HG02610 (cell line): ENCODE results near the gene ARMC10.
"Not testable (repeated sequence)": the region's sequence is repeated elsewhere in the genome, so short reads cannot be mapped to it uniquely, and the experiment has no call there.

Experiments
- ATAC-seq: cut with Tn5 transposase; IDR thresholded peaks from one replicate; pipeline ENCODE4 v1.9.1; 2021; ENCODE audit warnings: mild to moderate bottlenecking, moderate library complexity; ENCODE audit not compliant: unreplicated experiment

Gene ARMC10

GRCh38 chr7:103077318-103077717 lies 2.4 kb downstream of the ARMC10 start:
- ATAC-seq = no peak

- ATAC-seq = not testable (repeated sequence)
These were observed 3.3 kb downstream of the ARMC10 start for GRCh38 chr7:103078226-103078625.

- ATAC-seq = no peak
These were observed 4.9 kb downstream of the ARMC10 start for GRCh38 chr7:103079836-103080235.

DNA sequence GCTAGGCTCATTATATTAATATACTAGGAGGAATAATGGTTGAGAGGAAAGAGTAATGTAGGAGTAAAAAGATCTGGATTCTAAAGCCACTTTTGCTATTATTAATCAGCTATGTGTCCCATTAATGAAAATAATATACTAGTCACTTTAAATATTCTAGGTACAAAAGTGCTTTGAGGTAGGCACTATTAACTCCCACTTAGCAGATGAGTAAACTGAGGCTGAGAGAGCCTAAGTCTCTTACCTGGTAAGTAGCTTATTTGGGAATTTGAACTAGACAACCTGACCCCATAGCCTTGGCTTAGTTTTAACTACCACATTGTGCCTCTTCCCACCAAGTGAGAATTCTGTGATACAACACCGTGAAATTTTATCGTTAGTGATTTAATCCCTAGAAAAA lies 6.0 kb downstream of the ARMC10 start:
- no peak for ATAC-seq

DNA sequence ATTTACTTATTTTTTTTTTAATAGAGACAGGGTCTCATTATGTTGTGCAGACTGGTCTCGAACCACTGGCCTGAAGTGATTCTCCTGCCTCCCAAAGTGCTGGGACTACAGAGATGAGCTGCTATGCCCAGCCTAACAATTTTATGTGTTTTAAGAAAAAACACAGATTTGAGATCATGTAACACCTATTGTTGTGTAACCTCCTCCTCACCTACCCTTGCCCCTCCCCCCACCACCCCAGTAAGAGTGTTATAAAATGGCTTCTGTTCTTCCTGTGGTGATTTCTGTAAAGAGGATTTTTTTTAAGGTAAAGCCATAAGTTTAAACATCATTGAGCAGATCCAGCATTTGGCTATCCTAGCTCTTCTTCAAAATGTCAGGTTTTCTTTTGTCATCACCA lies 7.6 kb downstream of the ARMC10 start:
- no peak for ATAC-seq

- ATAC-seq = no peak
These were observed 8.3 kb downstream of the ARMC10 start for GRCh38 chr7:103083210-103083609.

GRCh38 chr7:103092321-103092720 lies 17.4 kb downstream of the ARMC10 start:
- not testable (repeated sequence) for ATAC-seq

- no peak for ATAC-seq
These were observed 18.5 kb downstream of the ARMC10 start for GRCh38 chr7:103093429-103093828.

DNA sequence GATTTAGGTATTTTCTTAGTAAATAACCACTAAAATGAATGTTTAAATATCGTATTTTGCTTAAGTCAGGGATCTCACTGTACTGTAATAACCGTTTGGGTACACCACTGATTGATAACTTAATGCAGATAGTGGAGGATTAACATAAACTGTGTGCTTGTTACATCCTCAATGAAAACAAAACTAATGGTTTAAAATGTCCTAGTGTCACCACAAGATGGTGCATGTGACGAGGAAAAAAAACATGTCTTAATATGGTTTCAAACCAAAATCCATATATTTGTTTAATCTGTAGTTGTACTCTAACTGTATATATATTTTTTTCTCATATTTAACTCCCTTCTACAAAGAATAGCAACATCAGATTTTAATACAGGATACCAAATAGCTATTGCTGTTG lies 19.2 kb downstream of the ARMC10 start:
- ATAC-seq = no peak

DNA sequence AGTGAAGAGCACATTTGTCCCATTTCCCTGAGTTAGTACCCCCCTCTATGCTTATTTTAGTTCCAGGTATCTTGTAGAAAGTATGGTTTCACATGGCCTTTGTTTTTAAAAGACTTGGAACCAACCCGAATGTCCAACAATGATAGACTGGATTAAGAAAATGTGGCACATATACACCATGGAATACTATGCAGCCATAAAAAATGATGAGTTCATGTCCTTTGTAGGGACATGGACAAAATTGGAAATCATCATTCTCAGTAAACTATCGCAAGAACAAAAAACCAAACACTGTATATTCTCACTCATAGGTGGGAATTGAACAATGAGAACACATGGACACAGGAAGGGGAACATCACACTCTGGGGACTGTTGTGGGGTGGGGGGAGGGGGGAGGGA lies 20.6 kb downstream of the ARMC10 start:
- ATAC-seq = not testable (repeated sequence)

DNA sequence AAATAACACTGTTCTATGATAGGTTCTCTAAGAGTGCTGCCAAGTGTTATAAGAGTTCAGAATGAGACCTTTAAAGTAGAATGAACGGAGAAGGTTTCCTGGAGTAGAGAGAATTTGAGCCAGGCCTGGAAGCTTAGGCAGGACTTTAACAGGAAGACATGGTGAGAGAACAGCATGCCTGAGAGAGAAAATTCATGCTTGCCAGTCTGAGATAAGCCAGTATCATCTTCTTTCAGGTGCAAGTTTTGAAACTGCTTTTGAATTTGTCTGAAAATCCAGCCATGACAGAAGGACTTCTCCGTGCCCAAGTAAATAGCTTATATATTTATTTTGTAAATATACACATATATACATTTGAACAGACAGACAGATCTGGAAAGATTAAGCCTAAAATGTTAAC lies 22.1 kb downstream of the ARMC10 start:
- ATAC-seq = no peak

DNA sequence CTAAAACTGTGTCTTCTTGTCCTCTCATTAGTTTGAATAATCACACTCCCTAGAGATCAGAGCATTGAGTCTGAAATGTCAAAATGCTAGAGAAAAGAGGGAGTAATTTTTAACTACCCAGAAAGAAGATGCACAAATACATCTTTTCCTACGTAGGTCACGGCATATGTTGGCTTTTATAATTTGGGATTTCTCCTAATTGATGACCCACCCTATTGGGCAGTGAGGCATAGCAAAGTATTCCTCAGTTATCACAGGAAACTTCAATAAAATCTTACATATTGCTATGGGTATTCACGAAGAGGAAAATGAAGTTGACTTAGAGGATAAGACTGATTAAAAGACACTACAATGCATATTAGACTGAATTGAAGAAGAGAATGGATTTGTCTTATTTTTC lies 25.4 kb downstream of the ARMC10 start:
- no peak for ATAC-seq

DNA sequence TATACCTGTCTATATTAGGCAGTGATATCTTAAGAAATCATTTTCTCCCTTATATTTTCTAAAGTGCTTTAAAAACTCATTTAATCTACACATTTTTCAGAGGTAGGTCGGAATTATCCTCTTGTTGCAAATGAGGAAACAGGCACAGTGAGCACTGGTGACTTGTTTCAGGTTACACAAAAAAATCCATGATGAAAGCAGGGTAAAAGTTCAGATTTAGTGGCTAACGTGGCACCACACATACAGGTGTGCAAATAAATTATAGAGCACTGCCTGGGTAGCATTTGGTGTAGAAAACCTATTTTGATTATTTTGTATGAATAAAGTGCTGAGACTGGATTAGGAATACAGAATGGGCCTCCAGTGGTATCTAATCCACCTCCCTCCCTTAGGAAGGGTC lies 26.6 kb downstream of the ARMC10 start:
- no peak for ATAC-seq

DNA sequence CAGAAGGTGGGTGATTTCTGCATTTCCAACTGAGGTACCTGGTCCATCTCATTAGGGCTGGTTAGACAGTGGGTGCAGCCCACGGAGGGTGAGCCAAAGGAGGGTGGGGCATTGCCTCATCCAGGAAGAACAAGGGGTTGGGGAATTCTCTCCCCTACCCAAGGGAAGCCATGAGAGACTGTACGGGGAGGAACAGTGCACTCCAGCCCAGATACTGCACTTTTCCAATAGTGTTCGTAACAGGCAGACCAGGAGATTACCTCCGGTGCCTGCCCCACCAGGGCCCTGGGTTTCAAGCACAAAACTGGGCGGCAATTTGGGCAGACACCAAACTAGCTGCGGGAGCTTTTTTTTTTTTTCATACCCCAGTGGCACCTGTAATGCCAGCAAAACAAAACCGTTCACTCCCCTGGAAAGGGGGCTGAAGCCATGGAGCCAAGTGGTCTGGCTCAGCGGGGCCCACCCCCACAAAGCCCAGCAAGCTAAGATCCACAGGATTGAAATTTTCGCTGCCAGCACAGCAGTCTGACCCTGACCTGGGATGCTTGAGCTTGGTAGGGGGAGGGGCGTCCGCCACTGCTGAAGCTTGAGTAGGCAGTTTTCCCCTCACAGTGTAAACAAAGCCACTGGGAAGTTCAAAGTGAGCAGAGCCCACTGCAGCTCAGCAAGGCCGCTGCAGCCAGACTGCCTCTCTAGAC lies 31.2 kb downstream of the ARMC10 start:
- no peak for ATAC-seq

DNA sequence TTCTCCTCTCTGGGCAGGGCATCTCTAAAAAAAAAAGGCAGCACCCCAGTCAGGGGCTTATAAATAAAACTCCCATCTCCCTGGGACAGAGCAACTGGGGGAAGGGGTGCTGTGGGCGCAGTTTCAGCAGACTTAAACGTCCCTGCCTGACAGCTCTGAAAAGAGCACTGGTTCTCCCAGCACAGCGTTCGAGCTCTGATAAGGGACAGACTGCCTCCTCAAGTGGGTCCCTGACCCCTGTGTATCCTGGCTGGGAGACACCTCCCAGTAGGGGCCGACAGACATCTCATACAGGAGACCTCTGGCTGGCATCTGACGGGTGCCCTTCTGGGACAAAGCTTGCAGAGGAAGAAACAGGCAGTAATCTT lies 31.7 kb downstream of the ARMC10 start:
- ATAC-seq = not testable (repeated sequence)

- no peak for ATAC-seq
These were observed 38.2 kb downstream of the ARMC10 start for GRCh38 chr7:103113164-103113563.

DNA sequence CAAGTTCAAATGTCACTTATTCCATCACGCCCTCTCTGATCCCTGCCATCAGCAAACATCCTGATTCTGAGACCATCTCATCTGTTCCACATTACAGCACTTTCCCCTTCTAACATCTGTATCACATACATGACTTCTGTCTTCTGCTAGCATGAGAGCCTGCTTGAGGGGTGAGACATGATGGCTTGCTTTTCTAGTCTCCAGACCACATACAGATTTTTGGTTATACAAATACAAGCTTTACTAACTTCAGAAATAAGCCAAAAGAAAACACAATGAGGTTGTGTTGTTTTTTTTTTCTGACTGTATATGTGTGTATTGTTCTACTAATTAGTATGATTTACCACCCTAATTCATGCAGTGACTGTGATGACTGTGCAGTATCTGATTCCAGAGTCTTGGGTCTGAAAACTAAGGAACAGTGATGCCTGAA lies 39.7 kb downstream of the ARMC10 start:
- no peak for ATAC-seq

- ATAC-seq = no peak
These were observed 40.8 kb downstream of the ARMC10 start for GRCh38 chr7:103115771-103116170.

DNA sequence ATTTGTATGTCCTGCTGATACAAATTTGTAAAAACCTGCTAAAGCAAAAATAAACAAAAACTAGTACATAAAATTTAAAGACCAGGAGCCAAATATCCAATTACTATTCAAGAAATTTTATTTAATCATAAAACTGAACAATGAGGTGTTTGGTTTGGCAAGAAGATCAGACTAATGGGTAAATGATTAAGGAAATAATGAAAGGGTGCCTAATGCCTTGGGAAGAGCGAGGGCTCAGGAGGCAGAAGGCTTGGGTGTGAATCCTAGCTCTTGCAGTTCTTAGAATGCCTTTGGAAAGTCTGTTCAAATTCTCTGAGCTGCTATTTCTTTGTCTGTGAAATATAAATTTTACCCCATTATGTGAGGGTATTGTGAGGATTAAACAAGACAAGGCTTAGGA lies 41.6 kb downstream of the ARMC10 start:
- ATAC-seq = no peak

GRCh38 chr7:103116991-103117390 lies 42.1 kb downstream of the ARMC10 start:
- no peak for ATAC-seq

- no peak for ATAC-seq
These were observed 42.5 kb downstream of the ARMC10 start for GRCh38 chr7:103117465-103117864.

DNA sequence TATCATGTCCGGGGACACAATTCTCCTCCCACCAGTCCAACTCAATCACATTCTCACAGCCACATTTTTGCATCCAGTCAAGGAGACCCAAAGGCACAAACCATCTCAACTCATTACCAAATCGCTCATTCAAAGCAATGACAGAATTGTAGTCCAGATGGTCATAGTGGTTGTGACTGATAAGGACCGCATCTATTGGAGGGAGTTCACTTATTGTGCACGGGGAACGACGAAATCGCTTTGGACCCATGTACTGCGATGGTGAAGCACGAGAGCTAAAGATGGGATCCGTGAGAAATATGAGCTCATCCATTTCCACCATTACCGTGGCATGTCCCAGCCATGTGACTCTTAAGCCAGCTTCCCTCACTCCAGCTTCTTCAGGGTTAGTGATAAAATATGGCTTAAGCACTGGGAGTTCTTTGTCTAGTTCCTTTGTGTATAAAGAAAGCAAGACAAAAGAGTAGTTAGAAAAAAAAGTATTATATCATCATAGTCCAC lies 44.9 kb downstream of the ARMC10 start:
- ATAC-seq = no peak

DNA sequence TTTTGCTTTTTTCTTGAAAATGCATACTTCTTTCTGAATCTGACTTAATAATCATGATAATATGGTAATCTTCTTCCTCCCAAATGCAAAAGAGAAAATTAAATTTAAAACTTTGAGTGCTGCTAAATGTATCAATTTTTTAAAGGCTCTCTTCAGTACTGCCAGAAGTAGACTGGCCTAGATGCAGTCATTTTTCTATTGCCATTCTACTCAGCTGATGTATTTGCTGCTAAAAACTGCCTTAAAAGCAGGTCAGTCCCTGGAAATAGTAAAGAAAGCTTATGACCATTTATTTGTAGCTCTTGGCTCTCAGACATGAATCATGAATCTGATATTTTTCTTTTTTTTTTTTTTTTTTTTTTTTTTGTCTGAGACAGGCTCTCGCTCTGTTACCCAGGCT lies 45.4 kb downstream of the ARMC10 start:
- ATAC-seq = no peak
